NCI-H510A (cell line): ENCODE measurements around the gene PRTN3.
"Not testable (repeated sequence)": the region's sequence is repeated elsewhere in the genome, so short reads cannot be mapped to it uniquely, and the experiment has no call there.

Experiments used
- DNase-seq: peaks from one replicate; lab custom pipeline; 2025; lab: John Stamatoyannopoulos, UW

Gene PRTN3

GRCh38 chr19:881385-882071 lies 40.7 kb downstream of the PRTN3 start:
- DNase-seq: no peak

- no peak for DNase-seq
Observed at GRCh38 chr19:882871-883497, 42.2 kb downstream of the PRTN3 start.

- no peak for DNase-seq
Observed at GRCh38 chr19:883661-884211, 42.9 kb downstream of the PRTN3 start.

- no peak for DNase-seq
Observed at GRCh38 chr19:884420-885211, 43.8 kb downstream of the PRTN3 start.

- DNase-seq: no peak
Observed at GRCh38 chr19:885536-886224, 44.9 kb downstream of the PRTN3 start.

GRCh38 chr19:887072-887471 lies 46.3 kb downstream of the PRTN3 start:
- DNase-seq: no peak

GRCh38 chr19:887599-887998 lies 46.8 kb downstream of the PRTN3 start:
- DNase-seq: no peak

- no peak for DNase-seq
Observed at GRCh38 chr19:888581-889385, 48.0 kb downstream of the PRTN3 start.

GRCh38 chr19:889662-890295 lies 49.0 kb downstream of the PRTN3 start:
- no peak for DNase-seq

GRCh38 chr19:890831-891230 lies 50.0 kb downstream of the PRTN3 start:
- no peak for DNase-seq

- not testable (repeated sequence) for DNase-seq
Observed at GRCh38 chr19:891421-892200, 50.8 kb downstream of the PRTN3 start.

- no peak for DNase-seq
Observed at GRCh38 chr19:892243-892893, 51.6 kb downstream of the PRTN3 start.

GRCh38 chr19:892894-893689 lies 52.3 kb downstream of the PRTN3 start, which contains the start of the genes MED16 and RNU6-9:
Gene MED16 (minus strand): TSS chr19:893187. CDS start chr19:891131, 2,056 bp downstream.
Gene RNU6-9 (plus strand): TSS chr19:893484.
- peak; percentile 62 for DNase-seq

- DNase-seq: no peak
Observed at GRCh38 chr19:896434-896833, 55.6 kb downstream of the PRTN3 start.

- DNase-seq: no peak
Observed at GRCh38 chr19:896999-897398, 56.2 kb downstream of the PRTN3 start.

- no peak for DNase-seq
Observed at GRCh38 chr19:897442-898039, 56.7 kb downstream of the PRTN3 start.
